Raji (cell line): ENCODE measurements around the gene TPT1.

Experiments used
- POLR2A ChIP-seq: IDR thresholded peaks from 2 replicates; pipeline ENCODE4 v1.6.1; 2011; ENCODE audit warnings: low read depth, low read length, control low read depth; ENCODE audit not compliant: insufficient read depth

The TPT1 gene

GRCh38 chr13:45341034-45341798 lies at the start of gene TPT1:
Gene TPT1 (minus strand): TSS chr13:45341183. CDS start chr13:45341069, 114 bp downstream.
- peak; percentile 87 for TF ChIP-seq POLR2A

GRCh38 chr13:45388664-45389063 lies 47.7 kb upstream of the TPT1 start:
- TF ChIP-seq POLR2A = no peak

GRCh38 chr13:45385907-45386553 lies 45.0 kb upstream of the TPT1 start:
- TF ChIP-seq POLR2A = no peak

GRCh38 chr13:45385320-45385719 lies 44.3 kb upstream of the TPT1 start:
- TF ChIP-seq POLR2A = no peak

- TF ChIP-seq POLR2A = no peak
Measured at GRCh38 chr13:45384474-45385174, 43.6 kb upstream of the TPT1 start.

DNA sequence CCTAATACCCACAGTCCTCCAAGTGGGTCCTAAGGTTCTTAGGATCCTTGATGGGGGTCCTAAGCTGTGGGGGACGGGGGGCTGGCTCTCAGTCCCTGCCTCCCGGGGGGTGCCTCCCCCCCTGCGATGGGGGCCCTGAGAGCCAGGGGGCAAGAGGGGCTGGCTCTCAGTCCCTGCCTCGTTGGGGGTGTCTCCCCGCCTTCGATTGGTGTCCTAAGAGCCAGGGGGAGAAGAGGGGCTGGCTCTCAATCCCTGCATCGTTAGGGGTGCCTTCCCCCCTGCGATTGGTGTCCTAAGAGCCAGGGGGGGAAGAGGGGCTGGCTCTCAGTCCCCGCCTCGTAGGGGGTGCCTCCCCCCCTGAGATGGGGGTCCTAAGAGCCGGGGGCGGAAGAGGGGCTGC lies 40.2 kb upstream of the TPT1 start:
- TF ChIP-seq POLR2A = no peak

DNA sequence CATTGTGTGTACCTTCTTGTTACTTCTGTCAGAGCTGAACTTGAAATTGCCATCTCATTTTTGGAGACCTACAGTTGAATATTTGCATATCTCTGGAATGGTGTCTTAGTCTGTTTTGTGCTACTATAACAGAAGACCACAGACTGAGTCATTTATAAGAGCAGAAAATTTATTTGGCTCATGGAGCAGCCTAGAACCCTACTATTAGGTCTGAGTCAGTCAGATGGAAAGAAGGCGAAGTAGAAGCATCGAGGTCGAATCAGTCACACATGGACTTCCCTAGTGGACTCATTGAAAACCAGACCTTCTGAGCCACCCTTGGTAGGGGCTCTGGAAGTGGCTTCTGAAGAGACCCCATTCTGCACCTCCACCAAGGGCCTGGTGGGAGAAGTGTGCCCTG lies 33.9 kb upstream of the TPT1 start:
- no peak for TF ChIP-seq POLR2A

- TF ChIP-seq POLR2A = no peak
Measured at GRCh38 chr13:45373162-45373547, 32.2 kb upstream of the TPT1 start.

GRCh38 chr13:45372189-45373161 lies 31.5 kb upstream of the TPT1 start:
- no peak for TF ChIP-seq POLR2A

GRCh38 chr13:45370922-45371406 lies 30.0 kb upstream of the TPT1 start:
- no peak for TF ChIP-seq POLR2A

DNA sequence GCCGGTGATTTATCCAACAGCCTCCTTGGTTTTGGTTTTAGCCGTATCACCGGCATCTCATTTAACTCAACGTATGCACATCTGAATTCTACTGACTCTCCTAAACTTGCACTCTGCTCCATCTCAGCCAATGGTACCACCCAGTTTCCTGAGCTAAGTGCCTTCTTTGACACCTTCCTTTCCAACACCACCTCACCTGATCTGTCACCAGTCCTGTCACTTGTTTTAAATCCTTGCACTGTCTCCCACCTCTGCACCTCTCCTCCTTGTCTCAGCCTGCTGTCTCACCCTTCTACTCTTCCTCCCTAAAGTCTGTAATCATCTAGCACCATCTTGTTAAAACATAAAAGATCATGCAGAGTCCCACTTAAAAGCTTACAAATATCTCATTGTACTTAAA lies 28.1 kb upstream of the TPT1 start:
- TF ChIP-seq POLR2A = no peak

GRCh38 chr13:45368571-45368970 lies 27.6 kb upstream of the TPT1 start:
- no peak for TF ChIP-seq POLR2A

GRCh38 chr13:45368005-45368404 lies 27.0 kb upstream of the TPT1 start:
- no peak for TF ChIP-seq POLR2A

GRCh38 chr13:45367358-45367757 lies 26.4 kb upstream of the TPT1 start:
- TF ChIP-seq POLR2A = no peak

DNA sequence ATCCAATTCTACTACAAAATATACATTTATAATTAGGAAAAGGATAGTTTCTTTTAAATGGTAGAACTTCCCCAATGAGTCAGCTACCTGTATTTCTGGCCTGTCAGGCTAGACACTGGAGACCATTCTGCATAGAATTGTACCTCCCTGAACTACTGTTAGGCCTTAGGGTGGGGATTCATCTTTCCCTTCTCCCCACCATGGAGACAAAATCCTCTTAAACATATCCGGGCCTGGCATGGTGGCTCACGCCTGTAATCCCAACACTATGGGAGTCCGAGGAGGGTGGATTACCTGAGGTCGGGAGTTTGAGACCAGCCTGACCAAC lies 24.5 kb upstream of the TPT1 start:
- no peak for TF ChIP-seq POLR2A
